Lower leg skin (tissue), 4 donors: ENCODE measurements around the gene ANKRD7. TPM values are rescaled to one million over a fixed set of nuclear protein-coding genes. Genes with fewer than 3 reads are reported as not detected.

Experiments used
- DNase-seq, 2 donors: peaks; one replicate each; pipeline ENCODE4 v3.0.0-alpha.2; 2019; ENCODE audit warnings: low spot score in 2 of 2
- H3K4me3 ChIP-seq: fragments of 200-600 bp; sonication (generic); 2 replicates; pipeline ENCODE4 v1.5.1; 2017; ENCODE audit warnings: mild to moderate bottlenecking, low read depth; ENCODE audit not compliant: poor library complexity, severe bottlenecking
- CTCF ChIP-seq, 3 donors: fragments of 450-650 bp; IDR thresholded peaks; one replicate each; pipeline ENCODE4 v1.5.1; 2016; ENCODE audit warnings: antibody characterized with exemption in 3 of 3, mild to moderate bottlenecking in 3 of 3, moderate library complexity in 2 of 3
- POLR2A ChIP-seq, 2 donors: fragments of 450-650 bp; IDR thresholded peaks; one replicate each; pipeline ENCODE4 v1.6.1; 2016 to 2017; ENCODE audit warnings: antibody characterized with exemption in 2 of 2, mild to moderate bottlenecking in 1 of 2, moderate library complexity in 1 of 2
- WGBS, 2 donors: methylation state at CpG; one replicate each; pipeline ENCODE4 v1.1.5; 2018; 5-methylcytosine and 5-hydroxymethylcytosine counted together
- intact Hi-C: fragments of 100-400 bp; cut with DNase I; formaldehyde crosslinking; loops from one replicate; pipeline ENCODE4 v1.15.0; 2023; ENCODE audit warnings: low total_unique reads
- total RNA-seq, 4 donors: library from RNA; depleted of rRNA; stranded (reverse); fragments of >200 nt; gene quantifications; one replicate each; pipeline ENCODE4 v1.1.0, GENCODE V29; 2016

ANKRD7 gene
- total RNA-seq, 4 donors from 2014 or later = 0.49 TPM; not detected in 3

- intact Hi-C loops = no loop called here
- H3K4me3 ChIP-seq = no peak overlapping the region
- no peak for TF ChIP-seq POLR2A (IDR thresholded peaks at IDR 0.05)
- peak in 1 of 3 donors; percentile 25 for TF ChIP-seq CTCF (IDR thresholded peaks at IDR 0.05)
- DNase-seq = no peak
- WGBS, 2 donors = 51 to 57% methylated on average over 6 of the region's 6 CpGs
Measured at GRCh38 chr7:118195837-118196474, 28.5 kb upstream of the ANKRD7 start.

GRCh38 chr7:118202061-118202460, 22.4 kb upstream of the ANKRD7 start:
- TF ChIP-seq CTCF (IDR thresholded peaks at IDR 0.05) (no peak), POLR2A (IDR thresholded peaks at IDR 0.05) (no peak)
- intact Hi-C loops = no loop called here
- DNase-seq = no peak
- WGBS, 2 donors = 35 to 44% methylated on average over 2 of the region's 2 CpGs
- H3K4me3 ChIP-seq = no peak overlapping the region

- DNase-seq = peak; percentile 37 to 88
- TF ChIP-seq CTCF (IDR thresholded peaks at IDR 0.05) = no peak
- intact Hi-C loops = no loop called here
- H3K4me3 ChIP-seq = peak overlapping the region; percentile 42
- WGBS, 2 donors = 11 to 26% methylated on average over 38 to 49 of the region's 49 CpGs
Measured at GRCh38 chr7:118214051-118214832, 10.3 kb upstream of the ANKRD7 start.

- TF ChIP-seq POLR2A (IDR thresholded peaks at IDR 0.05) (no peak), CTCF (IDR thresholded peaks at IDR 0.05) (no peak)
- DNase-seq = no peak
- peak overlapping the region; percentile 42 for H3K4me3 ChIP-seq
- intact Hi-C loops = no loop called here
- WGBS, 2 donors = 36 to 41% methylated on average over 3 of the region's 3 CpGs
Measured at GRCh38 chr7:118214833-118215182, 9.7 kb upstream of the ANKRD7 start.

- 38 to 44% methylated on average over 1 of the region's 1 CpG for WGBS, 2 donors
- DNase-seq = no peak
- intact Hi-C loops = no loop called here
Measured at GRCh38 chr7:118217210-118217619, 7.3 kb upstream of the ANKRD7 start.

More at GRCh38 chr7:118217210-118217619, 7.3 kb upstream of the ANKRD7 start:
- no peak for TF ChIP-seq CTCF (IDR thresholded peaks at IDR 0.05)
- TF ChIP-seq POLR2A (IDR thresholded peaks at IDR 0.05) = no peak
- no peak overlapping the region for H3K4me3 ChIP-seq
